ENCODE data around the gene EIF3F. TPM values are rescaled to one million over a fixed set of nuclear protein-coding genes. Genes with fewer than 3 reads are reported as not detected.
A peak's percentile ranks its signal among the peaks of the same experiment; 100 is the strongest.

EIF3F gene
- total RNA-seq, 1 donor from 2014 or later: 327 TPM

DNA sequence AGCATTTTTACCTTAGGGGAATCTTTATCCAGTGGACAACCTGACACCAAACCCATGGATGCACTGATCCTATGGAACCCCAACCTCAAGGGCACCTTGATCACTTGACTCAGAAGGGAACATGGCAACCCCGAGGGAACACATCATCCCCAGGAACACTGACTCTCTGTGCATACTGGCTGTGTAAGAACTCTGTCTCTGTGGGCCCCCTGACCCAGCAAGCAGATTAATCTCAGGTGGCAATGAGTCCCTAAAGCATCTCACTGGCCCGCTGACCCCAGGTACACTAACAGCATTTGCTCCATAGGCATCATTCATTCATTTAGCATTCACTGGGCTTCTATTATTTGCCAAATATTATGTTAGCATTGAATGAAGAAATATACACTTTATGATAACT, 16.9 kb downstream of the EIF3F start:
- TF ChIP-seq, protein P1, sequence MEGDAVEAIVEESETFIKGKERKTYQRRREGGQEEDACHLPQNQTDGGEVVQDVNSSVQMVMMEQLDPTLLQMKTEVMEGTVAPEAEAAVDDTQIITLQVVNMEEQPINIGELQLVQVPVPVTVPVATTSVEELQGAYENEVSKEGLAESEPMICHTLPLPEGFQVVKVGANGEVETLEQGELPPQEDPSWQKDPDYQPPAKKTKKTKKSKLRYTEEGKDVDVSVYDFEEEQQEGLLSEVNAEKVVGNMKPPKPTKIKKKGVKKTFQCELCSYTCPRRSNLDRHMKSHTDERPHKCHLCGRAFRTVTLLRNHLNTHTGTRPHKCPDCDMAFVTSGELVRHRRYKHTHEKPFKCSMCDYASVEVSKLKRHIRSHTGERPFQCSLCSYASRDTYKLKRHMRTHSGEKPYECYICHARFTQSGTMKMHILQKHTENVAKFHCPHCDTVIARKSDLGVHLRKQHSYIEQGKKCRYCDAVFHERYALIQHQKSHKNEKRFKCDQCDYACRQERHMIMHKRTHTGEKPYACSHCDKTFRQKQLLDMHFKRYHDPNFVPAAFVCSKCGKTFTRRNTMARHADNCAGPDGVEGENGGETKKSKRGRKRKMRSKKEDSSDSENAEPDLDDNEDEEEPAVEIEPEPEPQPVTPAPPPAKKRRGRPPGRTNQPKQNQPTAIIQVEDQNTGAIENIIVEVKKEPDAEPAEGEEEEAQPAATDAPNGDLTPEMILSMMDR (IDR thresholded peaks at IDR 0.05): no peak
- DNase-seq (ENCODE audit: extremely low spot score, unreplicated experiment): peak; percentile 32
- H3K9me3 Mint-ChIP-seq (ENCODE audit: unreplicated experiment): no peaks in the 10 kb centered on the region
- H3K4me3 Mint-ChIP-seq (ENCODE audit: unreplicated experiment): no peak overlapping the region
- H3K4me1 Mint-ChIP-seq (ENCODE audit: unreplicated experiment): no peaks in the 10 kb centered on the region
- no peaks in the 10 kb centered on the region for H3K27me3 Mint-ChIP-seq (ENCODE audit: unreplicated experiment)
- peaks cover 2% of the 10 kb centered on the region for H3K36me3 Mint-ChIP-seq (ENCODE audit: unreplicated experiment)
- H3K27ac Mint-ChIP-seq (ENCODE audit: unreplicated experiment): no peak overlapping the region

DNA sequence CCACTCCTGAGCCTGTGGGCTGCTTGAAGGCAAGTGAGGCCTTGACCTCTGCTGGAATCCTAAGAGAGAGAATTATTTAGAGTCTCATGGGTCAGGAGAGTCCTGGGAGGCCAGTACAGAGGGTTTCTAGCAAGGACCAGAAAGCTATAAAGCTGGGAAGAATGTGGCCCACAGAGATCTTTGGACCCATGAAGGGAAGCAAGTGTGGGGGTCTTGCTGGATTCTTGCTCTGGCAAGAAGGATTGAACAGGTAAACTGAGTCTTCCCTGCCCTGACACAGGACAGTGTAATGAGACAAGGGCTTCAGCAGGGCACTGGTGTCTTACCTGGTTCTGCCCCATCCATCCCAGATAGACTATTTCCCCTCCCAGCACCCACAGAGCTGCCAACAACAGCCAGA, 18.4 kb downstream of the EIF3F start:
- Mint-ChIP-seq H3K4me1 (ENCODE audit: unreplicated experiment) (no peaks in the 10 kb centered on the region), H3K27ac (ENCODE audit: unreplicated experiment) (no peak overlapping the region), H3K36me3 (ENCODE audit: unreplicated experiment) (no peaks in the 10 kb centered on the region), H3K4me3 (ENCODE audit: unreplicated experiment) (no peak overlapping the region), H3K27me3 (ENCODE audit: unreplicated experiment) (peaks cover 5% of the 10 kb centered on the region), H3K9me3 (ENCODE audit: unreplicated experiment) (no peaks in the 10 kb centered on the region)
- TF ChIP-seq, protein P1 (IDR thresholded peaks at IDR 0.05): no peak
- DNase-seq (ENCODE audit: extremely low spot score, unreplicated experiment): peak; percentile 56

DNA sequence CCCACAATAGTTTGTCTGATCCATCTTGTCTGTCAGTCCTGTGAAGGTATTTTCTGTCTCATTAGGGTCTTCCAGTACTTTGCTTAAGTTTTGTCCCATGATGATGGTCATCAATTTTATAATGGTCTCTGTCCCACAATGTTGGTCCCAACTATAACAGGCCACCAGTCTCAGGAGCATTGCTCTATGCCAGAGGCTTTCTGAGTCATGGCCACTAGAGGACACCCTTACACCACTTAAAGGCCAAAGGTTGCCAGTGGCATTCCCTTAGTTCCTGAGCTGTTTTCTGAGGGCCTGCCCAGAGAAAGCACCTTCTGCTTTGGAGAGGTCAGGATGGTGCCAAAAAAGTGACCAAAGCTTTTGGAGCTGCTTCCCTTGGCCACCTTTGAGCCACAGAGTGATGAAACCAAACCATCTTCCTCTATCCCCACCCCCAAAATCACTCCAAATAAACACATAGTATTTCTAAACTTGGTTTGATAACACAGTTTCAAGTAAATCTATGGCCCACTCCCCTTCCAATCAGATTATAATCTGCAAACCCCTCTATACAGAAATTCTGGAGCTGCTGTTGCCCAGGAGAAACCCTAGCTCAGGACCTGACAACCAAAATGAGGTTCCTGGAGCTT, 19.3 kb downstream of the EIF3F start:
- H3K27me3 Mint-ChIP-seq (ENCODE audit: unreplicated experiment): peaks cover 10% of the 10 kb centered on the region
- no peak overlapping the region for H3K27ac Mint-ChIP-seq (ENCODE audit: unreplicated experiment)
- H3K4me1 Mint-ChIP-seq (ENCODE audit: unreplicated experiment): no peaks in the 10 kb centered on the region
- H3K9me3 Mint-ChIP-seq (ENCODE audit: unreplicated experiment): no peaks in the 10 kb centered on the region
- TF ChIP-seq, protein P1 (IDR thresholded peaks at IDR 0.05): peak; percentile 85
- H3K4me3 Mint-ChIP-seq (ENCODE audit: unreplicated experiment): no peak overlapping the region
- H3K36me3 Mint-ChIP-seq (ENCODE audit: unreplicated experiment): no peaks in the 10 kb centered on the region
- peak; percentile 83 for DNase-seq (ENCODE audit: extremely low spot score, unreplicated experiment)

DNA sequence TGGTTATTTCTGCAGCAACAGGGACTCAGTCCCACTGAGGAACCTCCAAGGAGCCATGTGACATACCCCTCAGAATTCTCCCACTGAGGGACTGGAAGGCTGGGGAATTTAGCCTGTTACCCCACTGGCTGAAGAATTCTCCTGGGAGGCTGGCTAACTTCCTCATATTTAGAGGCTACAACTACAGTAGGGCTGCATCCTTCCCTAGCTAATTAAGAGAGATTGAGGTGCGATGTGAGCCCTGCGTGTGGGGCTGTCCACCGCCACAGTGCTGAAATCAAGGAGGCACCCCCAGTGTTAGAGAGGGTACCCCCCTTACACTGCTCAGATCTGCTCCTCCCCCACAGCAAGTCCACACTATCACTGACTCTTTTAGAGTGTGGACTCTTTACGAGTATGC, 21.1 kb downstream of the EIF3F start:
- TF ChIP-seq, protein P1 (IDR thresholded peaks at IDR 0.05): no peak
- Mint-ChIP-seq H3K27ac (ENCODE audit: unreplicated experiment) (no peak overlapping the region), H3K36me3 (ENCODE audit: unreplicated experiment) (no peaks in the 10 kb centered on the region), H3K27me3 (ENCODE audit: unreplicated experiment) (peaks cover 14% of the 10 kb centered on the region), H3K4me3 (ENCODE audit: unreplicated experiment) (no peak overlapping the region), H3K9me3 (ENCODE audit: unreplicated experiment) (no peaks in the 10 kb centered on the region), H3K4me1 (ENCODE audit: unreplicated experiment) (no peaks in the 10 kb centered on the region)
- peak; percentile 36 for DNase-seq (ENCODE audit: extremely low spot score, unreplicated experiment)

DNA sequence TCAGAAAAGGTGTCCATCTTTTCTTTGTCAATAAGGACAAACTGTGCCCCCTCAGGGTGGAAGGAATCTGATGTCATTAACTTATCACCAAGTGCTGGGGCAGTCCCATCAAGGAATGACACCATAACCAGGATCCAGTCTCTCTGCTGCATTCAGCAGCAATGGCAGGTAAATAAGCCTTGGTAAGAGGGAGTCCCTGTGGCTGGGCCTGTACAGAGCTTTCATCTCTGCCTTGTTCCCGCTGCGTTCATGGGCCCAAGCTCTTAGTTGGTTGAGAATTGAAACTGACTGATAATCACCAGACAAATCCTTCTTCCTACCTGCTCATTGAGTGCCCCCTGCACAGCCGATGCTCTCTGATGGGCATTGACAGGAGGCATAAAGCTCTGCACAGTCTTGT, 22.7 kb downstream of the EIF3F start:
- Mint-ChIP-seq H3K27me3 (ENCODE audit: unreplicated experiment) (peaks cover 22% of the 10 kb centered on the region), H3K4me1 (ENCODE audit: unreplicated experiment) (no peaks in the 10 kb centered on the region), H3K9me3 (ENCODE audit: unreplicated experiment) (no peaks in the 10 kb centered on the region), H3K36me3 (ENCODE audit: unreplicated experiment) (no peaks in the 10 kb centered on the region), H3K4me3 (ENCODE audit: unreplicated experiment) (no peak overlapping the region), H3K27ac (ENCODE audit: unreplicated experiment) (no peak overlapping the region)
- peak; percentile 48 for DNase-seq (ENCODE audit: extremely low spot score, unreplicated experiment)
- TF ChIP-seq, protein P1 (IDR thresholded peaks at IDR 0.05): no peak

Data from osteocyte (in vitro differentiated cells).